ENCODE results near the gene CD83.

- TF ChIP-seq, protein P1, sequence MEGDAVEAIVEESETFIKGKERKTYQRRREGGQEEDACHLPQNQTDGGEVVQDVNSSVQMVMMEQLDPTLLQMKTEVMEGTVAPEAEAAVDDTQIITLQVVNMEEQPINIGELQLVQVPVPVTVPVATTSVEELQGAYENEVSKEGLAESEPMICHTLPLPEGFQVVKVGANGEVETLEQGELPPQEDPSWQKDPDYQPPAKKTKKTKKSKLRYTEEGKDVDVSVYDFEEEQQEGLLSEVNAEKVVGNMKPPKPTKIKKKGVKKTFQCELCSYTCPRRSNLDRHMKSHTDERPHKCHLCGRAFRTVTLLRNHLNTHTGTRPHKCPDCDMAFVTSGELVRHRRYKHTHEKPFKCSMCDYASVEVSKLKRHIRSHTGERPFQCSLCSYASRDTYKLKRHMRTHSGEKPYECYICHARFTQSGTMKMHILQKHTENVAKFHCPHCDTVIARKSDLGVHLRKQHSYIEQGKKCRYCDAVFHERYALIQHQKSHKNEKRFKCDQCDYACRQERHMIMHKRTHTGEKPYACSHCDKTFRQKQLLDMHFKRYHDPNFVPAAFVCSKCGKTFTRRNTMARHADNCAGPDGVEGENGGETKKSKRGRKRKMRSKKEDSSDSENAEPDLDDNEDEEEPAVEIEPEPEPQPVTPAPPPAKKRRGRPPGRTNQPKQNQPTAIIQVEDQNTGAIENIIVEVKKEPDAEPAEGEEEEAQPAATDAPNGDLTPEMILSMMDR (conservative IDR thresholded peaks at IDR 0.05; ENCODE audit: low read depth, low read length) = no peak
- TF ChIP-seq EZH2 (IDR thresholded peaks at IDR 0.05; ENCODE audit: low read length, unreplicated experiment) = no peak
- TF ChIP-seq EZH2phosphoT487 (IDR thresholded peaks at IDR 0.05; ENCODE audit: borderline replicate concordance, low read length) = no peak
Observed at GRCh38 chr6:14088600-14089192, 28.9 kb upstream of the CD83 start.
